Stimulated activated CD4-positive, alpha-beta T cell treated with anti-CD3 and anti-CD28 coated beads, Interleukin-1b, Interleukin-23, amount 100 ng/mL, for 24 hours (primary cell): Measurements from ENCODE around the gene IZUMO4.
"Not testable (repeated sequence)": the region's sequence is repeated elsewhere in the genome, so short reads cannot be mapped to it uniquely, and the experiment has no call there.

ENCODE experiments used
- DNase-seq, 4 experiments: peaks; one replicate each; pipeline ENCODE4 v3.0.0-alpha.2; 2020; ENCODE audit warnings: low read depth in 4 of 4, low spot score in 1 of 4

Gene IZUMO4

DNA sequence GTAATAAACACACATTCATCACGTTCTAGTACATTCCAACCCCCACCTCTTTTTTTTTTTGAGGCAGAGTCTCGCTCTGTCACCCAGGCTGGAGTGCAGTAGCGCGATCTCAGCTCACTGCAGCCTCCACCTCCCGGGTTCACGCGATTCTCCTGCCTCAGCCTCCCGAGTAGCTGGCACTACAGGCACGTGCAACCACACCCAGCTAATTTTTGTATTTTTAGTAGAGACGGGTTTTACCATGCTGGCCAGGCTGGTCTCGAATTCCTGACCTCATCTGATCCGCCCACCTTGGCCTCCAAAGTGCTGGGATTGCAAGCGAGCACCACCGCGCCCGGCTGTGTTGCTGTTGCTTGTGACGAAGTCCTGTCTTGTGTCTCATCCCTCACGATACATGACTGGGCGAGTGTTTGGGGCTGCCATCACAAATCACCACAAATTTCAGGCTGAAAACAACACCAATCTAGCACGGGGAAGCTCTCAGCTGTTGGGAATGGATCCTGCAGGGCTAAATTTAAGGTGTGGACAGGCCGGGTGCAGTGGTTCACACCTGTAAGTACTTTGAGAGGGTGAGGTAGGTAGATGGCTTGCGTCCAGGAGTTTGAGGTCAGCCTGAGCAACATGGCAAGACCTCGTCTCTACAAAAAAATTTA lies 16.3 kb upstream of the IZUMO4 start:
- DNase-seq, result no peak

DNA sequence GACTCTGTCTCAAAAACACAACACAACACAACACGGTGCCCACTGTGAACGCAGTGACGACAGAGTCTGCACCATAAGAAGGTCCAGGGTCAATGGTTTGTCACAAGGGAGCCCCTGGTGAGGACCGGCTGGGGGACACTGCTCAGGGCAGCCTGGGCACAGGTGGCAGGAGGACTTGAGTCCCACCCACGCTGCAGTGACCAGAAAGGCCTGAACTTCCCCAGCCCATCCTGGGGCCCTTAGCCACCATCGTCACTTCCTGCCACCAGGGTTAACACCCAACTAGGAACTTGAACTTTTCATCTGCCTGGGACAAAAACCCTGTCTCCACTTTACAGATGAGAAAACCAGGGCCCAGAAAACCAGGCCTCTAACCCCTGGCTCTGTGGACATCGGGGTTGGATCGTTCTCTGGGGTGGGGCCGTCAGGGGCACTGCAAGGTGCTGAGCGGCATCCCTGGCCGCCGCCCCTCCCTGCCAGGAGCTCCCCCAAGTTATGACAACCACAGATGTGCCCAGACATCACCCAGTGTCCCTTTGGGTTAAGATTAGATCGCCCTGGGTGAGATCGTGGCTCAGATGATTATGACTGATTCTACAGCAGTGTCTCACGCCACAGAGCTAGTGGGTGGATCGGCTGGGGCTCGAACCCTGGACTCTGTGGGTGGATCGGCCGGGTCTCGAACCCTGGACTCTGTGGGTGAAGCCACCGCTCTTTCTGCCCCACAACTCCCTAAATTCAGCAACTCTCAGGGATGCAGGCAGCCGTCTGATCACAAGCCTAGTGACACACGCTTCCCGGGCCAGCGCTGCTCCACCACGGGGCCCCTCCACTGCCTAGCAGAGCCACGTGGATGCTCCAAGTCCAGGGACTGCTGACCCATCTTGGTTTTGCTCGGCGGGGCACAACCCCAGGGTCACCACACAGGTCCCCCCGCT lies 14.6 kb upstream of the IZUMO4 start:
- no peak for DNase-seq

DNA sequence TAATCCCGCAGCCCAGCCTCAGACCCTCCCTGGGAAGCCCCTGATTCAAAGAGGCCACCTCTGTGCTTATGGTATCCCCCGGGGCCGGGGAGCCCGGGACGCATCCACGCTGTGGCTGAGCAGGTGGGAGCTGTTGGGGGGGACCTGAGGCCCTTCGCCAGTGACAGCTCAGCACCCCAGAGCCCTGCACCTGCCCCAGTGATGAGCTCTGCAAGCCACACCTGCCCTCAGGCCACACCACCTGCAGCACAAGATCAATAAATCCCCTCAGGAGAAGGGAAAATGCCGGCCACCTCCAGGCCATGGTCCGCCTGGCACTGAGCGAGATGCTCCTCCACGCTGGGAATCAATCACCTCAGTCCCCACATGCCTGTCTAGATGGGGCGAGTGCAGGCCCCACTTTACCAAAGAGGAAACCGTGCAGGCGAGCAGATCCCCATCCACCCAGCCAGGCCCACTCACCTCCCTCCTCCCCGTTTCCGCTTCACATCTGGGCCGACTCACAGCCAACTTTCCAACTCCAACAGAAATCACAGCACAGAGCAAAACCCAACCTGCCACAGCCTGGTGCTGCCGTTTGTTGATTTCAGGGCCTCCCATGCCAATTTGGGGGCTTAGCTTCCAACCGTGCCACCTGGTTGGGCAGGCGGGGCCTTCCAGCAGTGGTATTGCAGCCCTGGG lies 13.4 kb upstream of the IZUMO4 start:
- DNase-seq, result peak in 2 of 4 experiments; percentile 54 to 68

DNA sequence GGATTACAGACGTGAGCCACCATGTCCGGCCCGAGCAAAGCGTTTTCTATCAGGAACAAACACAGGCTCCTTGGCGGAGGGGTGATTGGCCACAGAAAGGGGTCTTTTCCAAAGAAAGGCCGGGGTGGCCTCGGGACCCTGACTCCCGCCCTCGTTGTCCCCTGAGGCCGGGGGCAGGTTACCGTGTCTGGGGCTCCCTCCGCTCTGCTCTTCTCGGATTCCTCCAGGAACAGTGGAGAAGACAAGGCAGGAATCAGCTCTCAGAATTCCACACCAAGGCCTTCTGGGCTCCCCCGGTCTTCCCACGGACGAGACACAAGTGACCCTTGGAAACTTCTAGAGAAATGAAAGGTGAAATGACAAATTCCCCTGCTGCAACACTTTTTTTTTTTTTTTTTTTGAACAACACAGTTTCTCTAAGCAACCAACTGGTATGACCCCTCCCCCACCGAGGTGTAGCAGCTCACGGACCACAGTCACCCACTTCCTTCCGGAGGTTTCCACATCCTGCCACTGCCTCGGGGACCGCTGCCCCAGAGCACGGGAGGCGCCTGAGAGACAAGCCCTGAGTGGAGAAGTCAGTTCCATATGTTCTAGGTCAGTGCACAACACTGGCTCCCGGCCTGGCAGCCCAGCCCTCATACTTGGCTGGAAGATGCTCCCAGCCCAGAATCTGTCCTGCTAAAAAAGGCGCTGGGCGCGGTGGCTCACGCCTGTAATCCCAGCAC lies 11.6 kb upstream of the IZUMO4 start:
- peak; percentile 80 to 94 (median 82) for DNase-seq

DNA sequence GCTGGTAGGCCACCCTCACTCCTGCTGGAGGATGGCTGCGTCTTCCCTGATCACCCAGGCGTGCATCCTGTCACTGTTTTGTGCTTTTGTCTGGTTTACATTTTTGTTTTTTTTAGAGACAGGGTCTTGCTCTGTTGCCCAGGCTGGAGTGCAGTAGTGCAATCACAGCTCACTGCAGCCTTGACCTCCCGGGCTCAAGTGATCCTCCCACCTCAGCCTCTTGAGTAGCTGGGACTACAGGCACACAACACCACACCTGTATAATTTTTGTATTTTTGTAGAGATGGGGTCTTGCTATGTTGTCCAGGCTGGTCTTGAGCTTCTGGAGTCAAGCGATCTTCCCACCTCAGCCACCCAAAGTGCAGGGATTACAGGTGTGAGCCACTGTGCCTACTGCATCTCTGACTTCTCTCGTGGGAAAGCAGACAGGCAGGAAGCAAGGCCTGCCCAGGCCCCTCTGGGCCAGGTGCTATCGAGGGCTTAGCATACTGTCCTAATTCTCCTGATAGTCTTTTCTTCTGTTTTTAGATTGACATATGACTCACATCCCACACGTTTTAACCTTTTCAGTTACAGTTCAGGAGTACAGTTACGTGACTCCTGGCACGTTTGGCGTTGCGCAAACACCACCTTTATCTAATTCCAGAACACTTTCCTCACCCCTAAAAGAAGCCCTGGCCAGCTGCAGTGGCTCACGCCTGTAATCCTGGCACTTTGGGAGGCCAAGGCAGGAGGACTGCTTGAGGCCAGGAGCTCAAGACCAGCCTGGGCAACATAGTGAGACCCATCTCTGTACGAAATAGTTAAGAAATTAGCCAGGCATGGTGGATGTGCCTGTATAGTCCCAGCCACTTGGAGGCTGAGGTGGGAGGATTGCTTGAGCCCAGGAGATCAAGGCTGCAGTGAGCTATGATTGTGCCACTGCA lies 9.8 kb upstream of the IZUMO4 start:
- DNase-seq, result peak in 1 of 4 experiments; percentile 60

- no peak for DNase-seq
Measured at GRCh38 chr19:2087621-2088100, 9.1 kb upstream of the IZUMO4 start.

- DNase-seq, result no peak
Measured at GRCh38 chr19:2089001-2089711, 7.6 kb upstream of the IZUMO4 start.

GRCh38 chr19:2089727-2090053 lies 7.0 kb upstream of the IZUMO4 start:
- DNase-seq, result no peak

DNA sequence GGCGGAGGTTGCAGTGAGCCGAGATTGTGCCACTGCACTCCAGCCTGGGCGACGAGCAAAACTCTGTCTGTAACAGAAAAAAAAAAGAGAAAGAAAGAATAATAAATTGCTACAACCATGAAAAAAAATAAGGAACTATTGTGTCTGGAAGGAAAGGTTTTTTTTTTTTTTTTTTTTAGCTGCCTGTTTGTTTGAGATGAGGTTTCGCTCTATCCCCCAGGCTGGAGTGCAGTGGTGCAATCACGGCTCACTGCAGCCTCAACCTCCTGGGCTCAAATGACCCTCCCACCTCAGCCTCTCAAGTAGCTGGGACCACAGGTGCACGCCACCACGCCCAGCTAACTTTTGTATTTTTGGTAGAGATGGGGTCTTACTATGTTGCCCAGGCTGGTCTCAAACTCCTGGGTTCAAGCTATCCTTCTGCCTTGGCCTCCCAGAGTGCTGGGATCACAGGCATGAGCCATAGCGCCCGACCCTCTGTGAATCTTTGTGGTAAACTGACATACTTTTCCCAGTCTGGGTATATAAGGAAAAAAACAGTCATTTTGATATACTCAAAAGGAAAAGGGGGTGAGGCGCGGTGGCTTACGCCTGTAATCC lies 4.7 kb upstream of the IZUMO4 start:
- not testable (repeated sequence) for DNase-seq

- DNase-seq, result peak in 3 of 4 experiments; percentile 64 to 81 (median 68)
Measured at GRCh38 chr19:2096034-2096479, 658 bp upstream of the IZUMO4 start, which contains the start of gene MOB3A. Gene MOB3A, minus strand, starts transcription at chr19:2096326. Its CDS starts 17,766 bp downstream, at chr19:2078560.

DNA sequence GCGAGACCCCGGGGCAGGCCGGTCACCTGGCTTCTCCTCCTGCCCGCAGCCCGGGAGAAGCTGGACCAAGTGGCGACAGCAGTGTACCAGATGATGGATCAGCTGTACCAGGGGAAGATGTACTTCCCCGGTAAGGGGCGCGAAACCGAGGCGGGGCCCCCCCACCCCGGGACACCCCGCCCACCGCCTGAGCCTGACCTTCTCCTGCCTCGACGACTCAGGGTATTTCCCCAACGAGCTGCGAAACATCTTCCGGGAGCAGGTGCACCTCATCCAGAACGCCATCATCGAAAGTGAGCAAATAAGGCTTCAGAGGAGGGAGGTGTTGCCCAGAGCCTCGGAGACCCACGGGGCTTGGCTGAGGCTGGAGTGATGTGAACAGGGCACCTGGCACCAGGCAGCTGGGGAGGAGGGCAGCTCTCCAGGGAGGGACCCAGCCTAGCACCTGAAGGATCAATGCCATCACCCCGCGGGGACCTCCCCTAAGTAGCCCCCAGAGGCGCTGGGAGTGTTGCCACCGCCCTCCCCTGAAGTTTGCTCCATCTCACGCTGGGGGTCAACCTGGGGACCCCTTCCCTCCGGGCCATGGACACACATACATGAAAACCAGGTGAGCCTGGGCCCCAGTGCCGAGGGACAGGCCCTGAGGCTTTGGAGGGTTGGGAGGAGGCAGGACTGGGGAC lies 629 bp downstream of the IZUMO4 start:
- peak in 1 of 4 experiments; percentile 61 for DNase-seq

DNA sequence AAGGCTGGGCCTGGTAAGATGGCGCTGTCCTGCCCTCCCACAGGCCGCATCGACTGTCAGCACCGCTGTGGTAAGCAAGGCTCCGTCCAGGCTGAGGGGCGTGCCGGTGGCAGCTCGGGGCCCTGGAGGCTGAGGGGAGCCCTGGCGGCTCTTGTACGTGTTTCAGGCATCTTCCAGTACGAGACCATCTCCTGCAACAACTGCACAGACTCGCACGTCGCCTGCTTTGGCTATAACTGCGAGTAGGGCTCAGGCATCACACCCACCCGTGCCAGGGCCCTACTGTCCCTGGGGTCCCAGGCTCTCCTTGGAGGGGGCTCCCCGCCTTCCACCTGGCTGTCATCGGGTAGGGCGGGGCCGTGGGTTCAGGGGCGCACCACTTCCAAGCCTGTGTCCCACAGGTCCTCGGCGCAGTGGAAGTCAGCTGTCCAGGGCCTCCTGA lies 1.2 kb downstream of the IZUMO4 start:
- no peak for DNase-seq

- DNase-seq, result no peak
Measured at GRCh38 chr19:2099054-2099501, 2.4 kb downstream of the IZUMO4 start.

GRCh38 chr19:2099937-2100718 lies 3.4 kb downstream of the IZUMO4 start:
- no peak for DNase-seq

GRCh38 chr19:2100719-2101061 lies 4.0 kb downstream of the IZUMO4 start:
- DNase-seq, result no peak

DNA sequence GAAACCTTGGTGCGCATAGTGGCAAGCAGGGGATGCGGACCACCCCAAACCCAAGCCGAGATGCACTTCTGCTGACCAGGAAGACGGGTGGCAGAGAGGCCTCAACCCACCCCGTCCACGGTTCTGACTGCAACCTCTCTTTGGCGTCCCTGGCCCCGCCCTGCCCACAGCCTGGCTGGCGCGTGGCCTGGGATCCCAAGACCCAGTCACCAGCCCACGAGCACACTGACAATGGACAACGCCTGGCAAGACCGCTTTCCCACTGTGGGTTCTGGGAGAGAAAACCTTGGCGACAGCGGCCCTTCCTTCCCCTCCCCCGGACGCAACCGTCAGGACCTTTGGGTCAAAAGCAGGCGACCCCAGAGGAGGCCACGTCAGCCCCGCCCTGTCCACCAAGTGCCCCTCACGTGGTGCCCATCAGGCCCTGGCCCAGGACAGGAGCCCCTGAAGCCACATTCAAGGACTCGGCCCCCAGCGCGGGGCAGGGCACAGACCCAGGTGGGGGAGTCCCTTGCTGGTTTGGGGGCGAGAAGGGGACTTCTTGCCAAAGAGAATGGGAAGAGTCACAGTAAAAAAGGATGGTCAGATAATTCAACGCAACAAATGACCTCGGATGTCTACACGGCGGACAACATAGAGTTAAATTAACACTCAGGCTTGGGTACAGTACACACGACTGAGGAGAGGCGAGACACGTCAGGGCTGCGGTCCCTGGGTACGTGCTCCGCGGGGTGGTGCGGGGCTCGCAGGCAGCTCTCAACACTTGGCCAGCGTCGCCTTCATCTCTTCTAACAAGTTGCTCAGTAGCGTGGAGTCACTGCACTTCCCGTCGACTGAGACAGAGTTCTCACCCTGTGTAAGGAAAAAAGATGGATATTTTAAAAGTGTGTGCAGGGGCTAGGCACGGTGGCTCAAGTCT lies 5.0 kb downstream of the IZUMO4 start:
- no peak for DNase-seq
